NCI-H446 (cell line): ENCODE data around the gene ZCCHC17.
A peak's percentile ranks its signal among the peaks of the same experiment; 100 is the strongest.

ENCODE experiments used
- DNase-seq, 2 experiments: peaks; one replicate each; lab custom pipeline; 2025; lab: John Stamatoyannopoulos, UW

Gene ZCCHC17

GRCh38 chr1:31396633-31397351 is 100.0 kb downstream of the ZCCHC17 start:
- no peak for DNase-seq

- DNase-seq: no peak
These were observed 100.7 kb downstream of the ZCCHC17 start for GRCh38 chr1:31397360-31398095.

GRCh38 chr1:31398246-31398645 is 101.4 kb downstream of the ZCCHC17 start:
- DNase-seq: no peak

- no peak for DNase-seq
These were observed 103.1 kb downstream of the ZCCHC17 start for GRCh38 chr1:31399976-31400375.

- no peak for DNase-seq
These were observed 103.6 kb downstream of the ZCCHC17 start for GRCh38 chr1:31400393-31400792.

- DNase-seq: no peak
These were observed 104.4 kb downstream of the ZCCHC17 start for GRCh38 chr1:31401241-31401640.

- DNase-seq: no peak
These were observed 108.9 kb downstream of the ZCCHC17 start for GRCh38 chr1:31405578-31406245.

GRCh38 chr1:31407029-31407626 is 110.3 kb downstream of the ZCCHC17 start:
- DNase-seq: no peak

GRCh38 chr1:31408788-31409318 is 112.0 kb downstream of the ZCCHC17 start:
- no peak for DNase-seq

GRCh38 chr1:31409946-31410858 is 113.4 kb downstream of the ZCCHC17 start:
- DNase-seq: no peak

- no peak for DNase-seq
These were observed 114.0 kb downstream of the ZCCHC17 start for GRCh38 chr1:31410871-31411270.

GRCh38 chr1:31412205-31412604 is 115.4 kb downstream of the ZCCHC17 start:
- no peak for DNase-seq

- no peak for DNase-seq
These were observed 116.0 kb downstream of the ZCCHC17 start, which contains the start of gene SERINC2 for GRCh38 chr1:31412732-31413404. Gene SERINC2, plus strand, starts transcription at chr1:31413213. Its CDS starts 53 bp downstream, at chr1:31413266.

- DNase-seq: peak in 1 of 2 experiments; percentile 44
These were observed 116.7 kb downstream of the ZCCHC17 start for GRCh38 chr1:31413405-31414001.
